Tibial nerve (tissue), 4 donors: Measurements from ENCODE around the gene DDA1.

Source experiments
- CTCF ChIP-seq, 5 experiments: fragments of 200-600 bp in 3 of 5; fragments of 450-650 bp in 2 of 5; sonication (generic) in 3 of 5; IDR thresholded peaks; one replicate each; pipeline ENCODE4 v1.5.1; 2016 to 2019; ENCODE audit warnings: antibody characterized with exemption in 5 of 5, mild to moderate bottlenecking in 3 of 5, moderate library complexity in 2 of 5
- EP300 ChIP-seq, 2 donors: sonication (generic); formaldehyde crosslinking; IDR thresholded peaks; one replicate each; pipeline ENCODE4 v1.6.1; 2017; ENCODE audit warnings: antibody characterized with exemption in 2 of 2, mild to moderate bottlenecking in 1 of 2
- POLR2A ChIP-seq, 2 donors: fragments of 450-650 bp; IDR thresholded peaks; one replicate each; pipeline ENCODE4 v1.6.1; 2017; ENCODE audit warnings: antibody characterized with exemption in 2 of 2, mild to moderate bottlenecking in 2 of 2, moderate library complexity in 2 of 2

- TF ChIP-seq CTCF (IDR thresholded peaks at IDR 0.05) (peak; percentile 93 to 95 (median 94)), POLR2A (IDR thresholded peaks at IDR 0.05) (no peak), EP300 (IDR thresholded peaks at IDR 0.05) (peak in 1 of 2 donors; percentile 27)
Measured at GRCh38 chr19:17346109-17346671, 36.8 kb downstream of the DDA1 start.
